ENCODE results near the gene ZFHX2.

Gene ZFHX2

GRCh38 chr14:23514644-23514957, 37.0 kb downstream of the ZFHX2 start:
- no peak for ATAC-seq (ENCODE audit: insufficient read depth, low read depth)

GRCh38 chr14:23513818-23514643, 37.5 kb downstream of the ZFHX2 start:
- ATAC-seq (ENCODE audit: insufficient read depth, low read depth) (no peak), DNase-seq (no peak)
- no peaks in the 10 kb centered on the region for H3K79me2 ChIP-seq (ENCODE audit: insufficient read depth, low read length)
- H3K27ac ChIP-seq (ENCODE audit: low read length): no peak overlapping the region
- H3K36me3 ChIP-seq (ENCODE audit: insufficient read depth, low read length): no peaks in the 10 kb centered on the region
- H3K9ac ChIP-seq (ENCODE audit: low read depth, low read length): no peak overlapping the region
- H3K4me1 ChIP-seq (ENCODE audit: insufficient read depth, low read length): peaks cover 21% of the 10 kb centered on the region
- H3K4me2 ChIP-seq (ENCODE audit: insufficient read depth, low read length): no peak overlapping the region
- no peaks in the 10 kb centered on the region for H3K27me3 ChIP-seq (ENCODE audit: insufficient read depth, low read length, poor library complexity)
- TF ChIP-seq EZH2 (IDR thresholded peaks at IDR 0.05; ENCODE audit: borderline replicate concordance, low read depth, low read length, severe bottlenecking): no peak
- no peak for TF ChIP-seq CTCF (IDR thresholded peaks at IDR 0.05; ENCODE audit: borderline replicate concordance, extremely low read depth, low read length, poor library complexity, severe bottlenecking)
- no peak overlapping the region for H3K4me3 ChIP-seq (ENCODE audit: low read depth in 1 of 2, low read length in 2 of 2)
- H2AFZ ChIP-seq (ENCODE audit: low read depth, low read length): no peak overlapping the region
- H4K20me1 ChIP-seq (ENCODE audit: insufficient read depth, low read length): no peaks in the 10 kb centered on the region
- H3K9me3 ChIP-seq (ENCODE audit: insufficient read depth, low read length, severe bottlenecking): no peaks in the 10 kb centered on the region

More at GRCh38 chr14:23514644-23514957, 37.0 kb downstream of the ZFHX2 start:
- TF ChIP-seq EZH2 (IDR thresholded peaks at IDR 0.05; ENCODE audit: borderline replicate concordance, low read depth, low read length, severe bottlenecking) (no peak), CTCF (IDR thresholded peaks at IDR 0.05; ENCODE audit: borderline replicate concordance, extremely low read depth, low read length, poor library complexity, severe bottlenecking) (no peak)
- Histone ChIP-seq H3K9ac (ENCODE audit: low read depth, low read length) (no peak overlapping the region), H3K36me3 (ENCODE audit: insufficient read depth, low read length) (no peaks in the 10 kb centered on the region), H3K9me3 (ENCODE audit: insufficient read depth, low read length, severe bottlenecking) (no peaks in the 10 kb centered on the region), H4K20me1 (ENCODE audit: insufficient read depth, low read length) (no peaks in the 10 kb centered on the region), H3K4me1 (ENCODE audit: insufficient read depth, low read length) (peaks cover 21% of the 10 kb centered on the region), H3K27me3 (ENCODE audit: insufficient read depth, low read length, poor library complexity) (no peaks in the 10 kb centered on the region), H2AFZ (ENCODE audit: low read depth, low read length) (no peak overlapping the region), H3K4me3 (ENCODE audit: low read depth in 1 of 2, low read length in 2 of 2) (no peak overlapping the region), H3K4me2 (ENCODE audit: insufficient read depth, low read length) (no peak overlapping the region), H3K79me2 (ENCODE audit: insufficient read depth, low read length) (no peaks in the 10 kb centered on the region), H3K27ac (ENCODE audit: low read length) (no peak overlapping the region)
- DNase-seq: no peak

- no peak overlapping the region for H3K27ac ChIP-seq (ENCODE audit: low read length)
Observed at GRCh38 chr14:23513005-23513817, 38.4 kb downstream of the ZFHX2 start.

More at GRCh38 chr14:23513005-23513817, 38.4 kb downstream of the ZFHX2 start:
- H3K79me2 ChIP-seq (ENCODE audit: insufficient read depth, low read length): no peaks in the 10 kb centered on the region
- peak overlapping the region; percentile 74; the same call in 1 of the 2 replicates for H3K4me2 ChIP-seq (ENCODE audit: insufficient read depth, low read length)
- H3K27me3 ChIP-seq (ENCODE audit: insufficient read depth, low read length, poor library complexity): no peaks in the 10 kb centered on the region
- H2AFZ ChIP-seq (ENCODE audit: low read depth, low read length): peak overlapping the region; percentile 56; the same call in 1 of the 2 replicates
- no peak for TF ChIP-seq CTCF (IDR thresholded peaks at IDR 0.05; ENCODE audit: borderline replicate concordance, extremely low read depth, low read length, poor library complexity, severe bottlenecking)
- no peak for TF ChIP-seq EZH2 (IDR thresholded peaks at IDR 0.05; ENCODE audit: borderline replicate concordance, low read depth, low read length, severe bottlenecking)
- H3K4me1 ChIP-seq (ENCODE audit: insufficient read depth, low read length): peaks cover 21% of the 10 kb centered on the region
- H3K4me3 ChIP-seq (ENCODE audit: low read depth in 1 of 2, low read length in 2 of 2): no peak overlapping the region
- H3K9ac ChIP-seq (ENCODE audit: low read depth, low read length): no peak overlapping the region; the same call in 1 of the 2 replicates
- DNase-seq (no peak), ATAC-seq (ENCODE audit: insufficient read depth, low read depth) (no peak)
- no peaks in the 10 kb centered on the region for H3K36me3 ChIP-seq (ENCODE audit: insufficient read depth, low read length)
- H3K9me3 ChIP-seq (ENCODE audit: insufficient read depth, low read length, severe bottlenecking): no peaks in the 10 kb centered on the region
- no peaks in the 10 kb centered on the region for H4K20me1 ChIP-seq (ENCODE audit: insufficient read depth, low read length)
